C4-2B (cell line): ENCODE results near the gene NOS3.

Experiments used
- ZFX ChIP-seq: fragments of 450-650 bp; IDR thresholded peaks from 2 replicates; pipeline ENCODE4 v1.6.1; 2017
- TF ChIP-seq, protein P1 (sequence below): fragments of 450-650 bp; conservative IDR thresholded peaks from 2 replicates; pipeline ENCODE4 v1.5.1; 2017; ENCODE audit warnings: mild to moderate bottlenecking

DNA sequence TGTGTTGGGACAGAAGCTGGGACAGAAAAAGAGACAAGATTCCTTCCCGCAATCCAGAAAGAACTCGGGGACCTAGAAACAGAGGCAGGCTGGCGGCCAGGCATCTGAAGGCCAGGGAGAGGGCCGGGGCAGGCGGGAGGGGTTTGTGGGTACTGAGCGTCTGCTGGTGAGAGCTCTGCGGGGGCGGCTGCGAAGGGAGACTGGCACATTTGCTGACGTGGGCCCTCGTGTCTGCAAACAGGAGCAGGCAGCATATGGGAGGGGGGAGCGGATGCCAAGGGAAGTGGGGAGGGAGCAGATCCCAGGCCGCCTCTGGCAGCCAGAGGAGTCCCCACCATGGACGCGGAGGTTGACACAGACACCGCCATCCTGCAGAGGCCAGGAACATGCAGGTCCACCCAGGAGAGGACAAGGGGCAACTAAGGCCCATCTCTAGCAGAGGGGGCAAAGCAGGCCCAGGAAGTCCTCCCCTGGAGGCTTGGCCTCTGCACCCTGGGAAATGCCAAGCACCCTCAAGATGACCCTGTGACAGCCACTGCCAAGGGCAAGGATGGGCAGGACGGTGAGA is 44.9 kb upstream of the NOS3 start:
- TF ChIP-seq, protein P1, sequence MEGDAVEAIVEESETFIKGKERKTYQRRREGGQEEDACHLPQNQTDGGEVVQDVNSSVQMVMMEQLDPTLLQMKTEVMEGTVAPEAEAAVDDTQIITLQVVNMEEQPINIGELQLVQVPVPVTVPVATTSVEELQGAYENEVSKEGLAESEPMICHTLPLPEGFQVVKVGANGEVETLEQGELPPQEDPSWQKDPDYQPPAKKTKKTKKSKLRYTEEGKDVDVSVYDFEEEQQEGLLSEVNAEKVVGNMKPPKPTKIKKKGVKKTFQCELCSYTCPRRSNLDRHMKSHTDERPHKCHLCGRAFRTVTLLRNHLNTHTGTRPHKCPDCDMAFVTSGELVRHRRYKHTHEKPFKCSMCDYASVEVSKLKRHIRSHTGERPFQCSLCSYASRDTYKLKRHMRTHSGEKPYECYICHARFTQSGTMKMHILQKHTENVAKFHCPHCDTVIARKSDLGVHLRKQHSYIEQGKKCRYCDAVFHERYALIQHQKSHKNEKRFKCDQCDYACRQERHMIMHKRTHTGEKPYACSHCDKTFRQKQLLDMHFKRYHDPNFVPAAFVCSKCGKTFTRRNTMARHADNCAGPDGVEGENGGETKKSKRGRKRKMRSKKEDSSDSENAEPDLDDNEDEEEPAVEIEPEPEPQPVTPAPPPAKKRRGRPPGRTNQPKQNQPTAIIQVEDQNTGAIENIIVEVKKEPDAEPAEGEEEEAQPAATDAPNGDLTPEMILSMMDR, result no peak
- TF ChIP-seq ZFX, result no peak
